Measurements from ENCODE around the gene NCKAP5. TPM values are rescaled to one million over a fixed set of nuclear protein-coding genes. Genes with fewer than 3 reads are reported as not detected.
A peak's percentile ranks its signal among the peaks of the same experiment; 100 is the strongest.
"Not testable (repeated sequence)": the region's sequence is repeated elsewhere in the genome, so short reads cannot be mapped to it uniquely, and the experiment has no call there.

NCKAP5 gene
- total RNA-seq, 1 donor from 2014 or later: 3.9 TPM

DNA sequence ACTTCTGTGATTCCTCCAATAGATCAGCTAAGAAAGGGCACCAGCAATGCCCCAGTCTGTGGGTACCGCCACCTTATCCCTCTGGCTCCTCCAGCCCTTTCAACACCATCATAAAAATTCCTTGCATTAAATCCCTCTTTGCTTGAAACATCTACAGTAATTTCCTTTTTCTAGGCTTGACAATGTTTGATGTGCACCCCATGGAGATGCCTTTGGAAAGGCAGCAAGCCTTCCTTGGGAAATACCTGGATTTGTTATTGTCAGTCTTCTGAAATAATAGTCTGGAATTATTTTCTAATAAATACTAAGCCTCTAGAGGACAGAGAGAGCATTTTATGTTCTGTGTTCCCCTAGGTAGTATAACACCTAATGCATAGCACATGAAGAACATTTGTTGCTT lies 46.1 kb downstream of the NCKAP5 start:
- no peak for DNase-seq (ENCODE audit: low spot score)

DNA sequence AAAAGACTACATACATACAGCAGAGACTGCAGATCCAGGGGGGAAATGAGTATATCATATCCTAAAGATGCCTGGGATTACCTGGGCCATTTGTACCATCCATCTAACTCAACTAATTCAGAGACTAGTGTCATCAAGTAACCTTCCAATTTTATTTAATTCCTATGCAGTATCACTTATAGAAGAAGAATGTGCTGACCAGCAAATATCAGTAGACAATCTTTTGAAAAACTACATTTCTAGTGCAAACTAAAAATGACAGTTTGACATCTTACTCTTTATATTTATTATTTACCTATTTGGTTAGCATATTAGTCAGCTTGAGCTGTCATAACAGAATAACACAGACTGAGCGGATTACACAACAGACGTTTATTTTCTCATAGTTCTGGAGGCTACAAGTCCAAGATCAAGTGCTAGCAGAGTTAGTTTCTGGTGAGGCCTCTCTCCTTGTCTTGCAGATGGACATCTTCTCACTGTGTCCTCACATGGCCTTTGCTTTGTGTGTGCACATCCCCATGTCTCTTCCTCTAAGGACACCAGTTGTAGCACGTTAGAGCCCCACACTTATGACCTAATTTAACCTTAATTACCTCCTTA lies 47.0 kb downstream of the NCKAP5 start:
- DNase-seq (ENCODE audit: low spot score): no peak

DNA sequence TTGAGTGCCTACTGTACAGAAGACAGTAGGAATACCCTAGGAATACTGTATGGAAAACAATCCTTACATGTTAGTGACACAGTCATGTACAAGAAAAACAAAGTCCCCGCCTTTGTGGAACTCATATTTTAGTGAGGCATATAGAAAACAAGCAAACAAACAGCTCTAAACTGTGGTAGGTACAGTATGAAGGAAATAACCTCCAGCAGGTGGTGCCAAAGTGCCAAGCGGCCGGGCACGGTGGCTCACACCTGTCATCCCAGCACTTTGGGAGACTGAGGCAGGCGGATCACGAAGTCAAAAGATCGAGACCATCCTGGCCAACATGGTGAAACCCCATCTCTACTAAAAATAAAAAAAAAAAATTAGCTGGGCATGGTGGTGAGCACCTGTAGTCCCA lies 48.6 kb downstream of the NCKAP5 start:
- not testable (repeated sequence) for DNase-seq (ENCODE audit: low spot score)

DNA sequence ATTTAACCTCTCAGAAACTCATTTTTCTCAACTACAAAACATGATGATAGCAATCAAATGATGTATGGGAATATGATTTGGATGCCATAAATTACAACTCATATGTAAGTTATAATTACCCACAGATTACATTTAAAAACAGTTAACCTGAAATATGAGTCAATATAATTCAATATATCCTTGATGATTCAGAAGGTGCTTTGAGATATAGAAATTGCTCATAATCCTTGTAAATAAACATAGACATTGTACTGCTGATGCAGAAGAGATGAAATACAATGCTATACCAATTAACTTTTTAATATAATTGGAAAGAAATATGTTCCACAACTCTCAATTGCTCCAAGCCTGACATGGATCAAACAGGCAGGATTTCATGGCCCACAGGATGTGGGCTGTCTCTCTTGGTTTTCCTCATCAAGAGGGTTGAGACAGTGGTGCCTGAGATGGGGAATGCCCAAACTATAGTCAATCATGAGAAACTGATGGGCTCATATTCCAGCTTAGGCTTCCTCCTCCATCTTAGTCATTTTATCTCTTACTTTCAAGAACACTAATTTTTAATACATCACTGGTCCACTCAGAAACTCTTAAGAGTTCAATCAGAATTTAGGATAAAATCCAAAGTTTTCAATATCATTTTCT lies 49.4 kb downstream of the NCKAP5 start:
- no peak for DNase-seq (ENCODE audit: low spot score)

DNA sequence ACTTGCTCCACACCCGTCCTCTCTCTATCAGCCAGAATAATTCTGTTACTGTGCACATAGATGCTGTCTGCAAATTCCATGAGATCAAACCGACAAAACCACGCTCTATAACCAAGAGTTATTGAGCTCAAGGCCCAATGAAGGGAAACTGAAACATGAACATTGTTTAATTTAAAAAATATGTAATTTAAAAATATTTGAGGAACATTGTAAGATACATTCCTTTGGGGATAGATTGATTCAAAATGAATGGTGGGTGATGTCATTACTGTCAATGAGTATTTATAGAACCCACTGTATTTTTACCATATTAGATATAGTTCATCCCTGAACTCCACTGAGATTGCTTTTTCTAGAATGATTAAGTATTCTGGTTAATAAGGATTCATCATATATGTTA lies 50.4 kb downstream of the NCKAP5 start:
- DNase-seq (ENCODE audit: low spot score): no peak

DNA sequence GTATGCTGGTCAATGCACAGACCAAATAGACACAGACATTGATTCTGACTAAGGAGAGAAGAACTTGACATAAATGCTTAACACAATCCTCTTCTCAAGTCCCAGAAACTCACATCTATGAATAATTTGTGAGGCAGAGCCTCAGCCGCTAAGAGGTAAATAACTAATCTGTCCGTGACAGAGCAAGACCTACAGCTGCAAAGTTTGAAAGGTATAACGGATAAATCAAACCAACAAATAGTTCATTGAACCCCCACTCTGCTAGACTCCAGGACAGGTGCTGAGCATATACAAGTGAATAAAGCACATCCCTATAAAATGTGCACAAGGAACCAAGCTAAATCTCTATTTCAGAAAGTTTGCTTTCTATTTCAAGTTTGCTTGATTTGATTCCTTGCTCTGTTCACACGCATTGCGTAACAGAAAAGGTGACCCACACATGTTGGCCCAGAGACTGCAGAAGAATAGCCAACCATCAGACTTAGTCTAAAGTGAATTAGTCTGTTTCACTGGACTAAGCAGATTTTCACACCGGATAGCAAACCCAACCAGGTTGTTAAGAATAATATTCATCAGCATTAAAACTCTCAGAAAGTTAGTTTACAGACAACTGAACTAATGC lies 51.7 kb downstream of the NCKAP5 start:
- DNase-seq (ENCODE audit: low spot score): no peak

DNA sequence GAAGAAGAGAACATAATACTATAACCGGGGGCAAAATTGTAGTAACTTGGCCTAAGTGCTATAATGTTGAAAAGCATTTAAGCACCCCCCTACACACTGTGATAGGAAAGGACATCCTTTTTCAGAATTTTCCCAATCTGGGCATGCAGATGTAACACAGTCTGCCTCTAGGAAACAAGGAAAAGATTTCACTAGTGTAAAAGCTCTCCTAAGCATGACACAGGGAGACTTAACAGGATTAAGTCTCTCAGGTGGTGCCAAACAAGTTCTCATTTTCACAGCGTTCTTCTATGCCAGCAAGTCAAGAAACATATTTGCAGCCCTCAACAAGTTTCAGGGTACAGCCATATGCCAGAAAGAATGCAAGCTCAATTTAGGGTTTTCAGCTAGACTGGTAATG lies 53.0 kb downstream of the NCKAP5 start:
- no peak for DNase-seq (ENCODE audit: low spot score)

DNA sequence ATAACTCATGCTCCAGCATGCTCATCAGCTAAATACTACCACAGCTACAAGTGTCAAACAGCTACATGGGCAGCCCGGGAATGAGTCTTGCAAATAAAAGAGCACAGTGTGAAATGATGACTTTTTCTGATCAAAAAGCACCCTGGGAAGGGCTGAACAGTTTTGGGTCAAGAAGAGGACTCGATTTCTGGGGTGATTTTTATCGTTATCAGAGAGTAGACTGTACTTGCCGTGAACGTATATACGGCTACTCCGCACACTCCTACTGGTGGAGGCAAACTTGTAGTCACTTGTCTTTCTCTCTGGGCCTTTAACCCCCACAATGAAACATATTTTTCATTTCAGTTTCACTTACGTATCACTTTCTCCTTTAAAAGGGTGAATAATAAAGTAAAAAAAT lies 54.4 kb downstream of the NCKAP5 start:
- no peak for DNase-seq (ENCODE audit: low spot score)

DNA sequence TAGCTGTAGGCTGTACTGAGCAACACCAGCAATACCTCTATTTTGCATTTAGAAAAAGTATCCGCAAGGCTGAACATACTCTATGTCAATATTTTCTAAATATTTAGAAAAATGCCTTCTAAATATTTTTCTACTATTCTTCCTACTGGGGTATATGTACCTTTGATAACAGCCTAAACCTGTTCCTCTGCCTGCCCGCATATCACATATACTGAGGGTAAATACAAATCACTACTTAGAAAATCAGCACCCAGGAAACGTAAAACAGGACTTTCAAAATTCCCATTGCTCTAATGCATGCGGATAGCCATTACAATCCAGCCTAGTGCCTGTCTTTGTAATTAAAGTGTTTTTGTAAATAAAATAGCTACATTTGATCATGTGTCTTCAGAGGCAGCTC lies 56.1 kb downstream of the NCKAP5 start:
- no peak for DNase-seq (ENCODE audit: low spot score)

DNA sequence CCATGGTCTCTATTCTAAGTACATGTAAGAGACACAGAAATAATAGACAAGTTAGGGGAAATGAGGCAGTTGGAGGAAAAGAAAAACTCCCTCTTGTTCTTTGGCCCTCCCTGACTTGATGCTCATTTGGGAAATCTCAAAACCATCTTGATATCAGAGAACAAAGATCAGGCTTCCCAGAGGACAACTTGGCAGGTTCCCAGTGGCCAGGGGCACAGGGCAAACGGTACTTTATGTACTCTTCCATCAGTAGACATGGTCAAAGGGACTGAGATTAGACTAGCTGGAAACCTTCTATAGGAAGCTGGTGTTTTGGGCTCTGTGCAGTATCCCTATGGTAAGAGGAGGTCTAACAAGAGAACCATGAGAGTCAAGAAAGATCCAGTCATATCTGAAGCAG lies 56.6 kb downstream of the NCKAP5 start:
- no peak for DNase-seq (ENCODE audit: low spot score)

DNA sequence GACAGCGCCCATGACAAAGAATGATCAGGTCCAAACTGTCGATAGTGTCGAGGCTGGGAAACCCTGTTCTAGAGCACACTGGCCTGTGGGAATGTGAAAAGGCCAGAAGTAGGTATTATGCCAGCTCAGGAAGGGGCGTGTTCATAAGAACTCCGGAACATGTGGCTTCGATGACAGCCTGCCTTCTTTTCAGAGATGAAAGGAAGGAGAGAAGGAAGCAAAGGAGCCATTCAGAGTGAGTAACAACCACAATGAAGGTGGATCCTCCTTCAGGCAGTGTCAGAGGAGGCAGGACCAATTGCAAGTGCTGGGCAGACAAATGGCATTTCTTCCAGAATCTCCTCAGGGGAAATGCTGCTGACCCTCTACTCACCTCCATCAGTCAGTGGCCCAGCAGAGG lies 58.5 kb downstream of the NCKAP5 start:
- no peak for DNase-seq (ENCODE audit: low spot score)

DNA sequence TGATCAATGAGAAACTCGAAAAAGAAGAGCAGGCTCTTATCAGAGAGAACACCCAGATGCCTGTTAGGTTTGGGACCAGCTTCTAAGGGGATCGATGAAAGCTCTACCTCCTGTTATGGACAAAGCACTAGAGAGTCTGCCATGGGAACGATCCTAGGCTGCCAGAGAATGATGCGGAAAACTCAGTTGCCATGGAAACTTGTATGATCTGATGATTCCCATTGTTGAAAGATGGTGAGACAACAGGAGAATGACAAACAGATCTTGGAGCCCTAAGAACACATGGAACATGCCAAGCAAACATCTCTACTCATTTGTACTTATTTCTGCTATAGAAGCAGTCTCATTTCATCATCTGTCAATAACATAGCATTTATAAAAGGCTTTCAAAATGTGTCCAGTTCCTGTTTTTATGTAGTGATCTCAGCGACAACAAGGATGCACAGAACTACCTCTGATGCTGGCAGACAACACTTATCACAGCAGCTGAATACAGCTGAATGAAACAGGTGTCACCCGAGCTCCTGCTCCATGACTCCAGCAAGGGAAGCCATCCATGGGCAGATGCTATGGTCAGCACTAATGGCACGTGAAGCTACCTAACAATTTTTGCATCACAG lies 59.6 kb downstream of the NCKAP5 start:
- no peak for DNase-seq (ENCODE audit: low spot score)

DNA sequence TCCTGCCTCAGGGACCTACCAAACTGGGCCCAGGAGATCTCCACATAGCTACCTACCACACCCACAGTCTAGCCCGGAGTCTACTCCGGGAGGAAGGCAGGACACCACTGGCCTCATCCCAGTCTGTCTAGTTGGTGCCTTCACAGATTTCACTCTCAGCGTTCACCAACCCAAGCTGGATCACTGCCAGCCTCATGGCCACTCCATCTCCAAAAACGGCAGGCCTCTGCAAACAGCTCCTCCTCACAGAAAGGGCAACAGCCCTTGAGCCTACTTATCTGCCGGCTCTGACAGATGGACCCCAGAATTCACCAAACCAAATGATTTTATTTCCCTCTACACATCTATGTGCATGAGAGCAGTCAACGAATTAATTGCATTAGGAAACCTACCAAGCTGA lies 61.3 kb downstream of the NCKAP5 start:
- DNase-seq (ENCODE audit: low spot score): no peak

DNA sequence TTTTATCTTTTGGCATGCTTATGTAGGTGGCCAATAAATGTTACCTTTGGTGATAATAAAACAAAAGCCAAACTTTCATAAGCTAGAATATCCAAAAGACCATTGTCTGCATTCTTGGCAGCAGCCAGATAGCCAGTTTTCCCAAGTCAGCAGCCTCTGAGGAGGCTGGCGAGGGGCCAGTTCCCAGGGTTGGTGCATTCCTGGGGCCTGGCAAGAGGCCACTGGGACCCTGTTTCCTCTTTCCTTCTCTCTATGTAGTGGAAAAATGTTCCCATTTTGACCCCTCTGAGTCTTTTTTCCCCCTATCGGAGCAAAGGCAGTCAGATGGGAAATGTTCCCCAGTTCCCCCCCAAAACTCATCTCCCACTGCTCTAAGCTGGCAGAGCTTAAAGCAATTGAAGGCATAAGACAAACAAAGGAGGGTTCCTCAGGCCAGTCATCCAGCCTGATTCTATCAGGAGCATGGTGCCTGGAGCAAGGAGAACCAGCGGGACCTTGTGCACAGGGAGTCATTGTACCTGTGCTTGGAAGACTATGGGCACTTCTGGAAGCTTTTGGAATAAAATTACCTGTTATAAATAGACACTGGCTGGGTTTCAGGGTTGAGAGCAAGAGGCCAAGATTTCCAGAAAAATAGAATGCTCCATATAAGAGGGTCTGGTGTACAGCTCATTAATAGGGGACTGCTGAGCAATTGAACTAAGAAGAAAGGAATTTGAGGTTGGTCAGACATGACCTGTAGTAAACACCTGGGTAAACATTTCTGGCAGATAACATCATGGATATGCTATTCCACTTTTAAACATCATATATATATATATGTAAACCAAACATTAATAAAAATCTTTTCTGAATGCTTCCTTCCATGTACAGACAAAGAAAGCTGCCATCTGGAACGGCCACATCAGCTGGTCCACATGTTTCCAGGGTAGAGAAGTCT lies 63.4 kb downstream of the NCKAP5 start:
- DNase-seq (ENCODE audit: low spot score): peak; percentile 53

DNA sequence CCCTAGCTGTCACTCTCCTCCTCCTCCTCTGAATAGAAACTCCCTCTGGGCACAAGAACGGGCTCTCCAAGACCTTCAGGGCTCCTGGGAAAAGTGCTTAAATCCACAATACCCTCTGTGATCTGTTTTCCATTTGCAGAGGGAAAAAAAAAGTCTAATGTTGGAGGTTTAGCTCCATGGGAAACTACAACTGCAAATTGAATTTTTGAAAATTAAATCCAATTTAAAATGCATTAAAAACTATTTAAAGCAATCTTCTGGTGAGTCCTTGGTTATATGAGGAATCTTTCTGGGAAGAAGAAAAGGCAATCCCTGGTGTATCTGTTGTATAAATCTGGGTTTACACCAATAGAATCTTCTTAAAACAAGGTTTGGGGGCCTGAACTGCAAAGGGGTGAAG lies 64.3 kb downstream of the NCKAP5 start:
- no peak for DNase-seq (ENCODE audit: low spot score)

DNA sequence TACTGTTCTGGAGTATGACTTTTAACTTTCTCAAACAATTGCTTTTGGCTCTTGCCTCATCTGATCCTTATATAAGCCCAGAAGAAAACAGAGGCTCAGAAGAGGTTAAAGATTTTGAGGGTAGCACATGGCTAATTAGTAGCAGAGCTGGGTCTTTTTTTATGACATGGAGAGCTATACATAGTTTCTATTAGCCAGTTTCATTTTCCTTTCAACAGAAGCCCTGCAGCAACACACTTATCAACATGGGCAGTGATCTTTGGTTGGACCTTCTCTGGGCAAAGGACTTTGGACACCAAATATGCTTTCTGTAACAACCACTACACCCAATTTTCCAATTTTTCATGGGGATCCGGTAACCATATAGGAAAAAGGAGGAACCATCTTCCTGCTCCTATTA lies 64.9 kb downstream of the NCKAP5 start:
- DNase-seq (ENCODE audit: low spot score): no peak

DNA sequence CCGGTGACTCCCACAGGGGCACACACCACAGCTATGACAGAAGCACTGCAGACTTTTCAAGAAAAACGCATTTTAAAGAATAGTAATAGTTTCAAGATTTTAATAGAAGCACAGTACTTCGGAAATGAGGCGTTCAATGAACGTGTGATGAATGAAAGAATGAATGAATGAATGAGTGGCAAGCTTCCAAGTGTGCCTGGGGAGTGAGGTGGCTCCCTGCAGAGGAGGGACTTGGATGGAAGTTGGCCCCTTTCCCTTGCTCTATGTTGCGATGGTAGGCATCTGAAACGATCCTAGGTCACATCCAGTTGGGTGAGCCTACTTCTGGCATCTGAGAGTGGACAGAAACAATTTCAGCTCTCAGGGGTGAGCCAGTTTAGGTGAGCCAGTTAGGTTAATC lies 65.6 kb downstream of the NCKAP5 start:
- no peak for DNase-seq (ENCODE audit: low spot score)

DNA sequence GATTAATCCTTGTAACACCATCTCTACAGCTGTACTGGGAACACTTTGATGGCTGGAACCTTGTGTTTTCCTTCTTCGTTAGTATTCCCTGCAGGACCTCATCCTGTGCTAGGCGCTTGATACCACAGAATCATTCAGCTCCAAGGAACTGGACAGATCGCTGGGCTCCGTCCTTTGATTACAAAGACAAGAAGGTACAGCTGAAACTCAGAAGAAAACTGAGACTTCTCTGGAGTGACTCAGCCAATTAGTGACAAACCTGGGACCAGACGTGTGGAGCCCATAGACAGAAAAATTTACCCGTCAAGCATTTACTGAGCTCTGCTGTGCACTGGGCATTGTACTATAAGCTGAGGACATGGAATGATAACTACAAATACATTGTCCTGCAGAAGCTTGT lies 67.3 kb downstream of the NCKAP5 start:
- no peak for DNase-seq (ENCODE audit: low spot score)

DNA sequence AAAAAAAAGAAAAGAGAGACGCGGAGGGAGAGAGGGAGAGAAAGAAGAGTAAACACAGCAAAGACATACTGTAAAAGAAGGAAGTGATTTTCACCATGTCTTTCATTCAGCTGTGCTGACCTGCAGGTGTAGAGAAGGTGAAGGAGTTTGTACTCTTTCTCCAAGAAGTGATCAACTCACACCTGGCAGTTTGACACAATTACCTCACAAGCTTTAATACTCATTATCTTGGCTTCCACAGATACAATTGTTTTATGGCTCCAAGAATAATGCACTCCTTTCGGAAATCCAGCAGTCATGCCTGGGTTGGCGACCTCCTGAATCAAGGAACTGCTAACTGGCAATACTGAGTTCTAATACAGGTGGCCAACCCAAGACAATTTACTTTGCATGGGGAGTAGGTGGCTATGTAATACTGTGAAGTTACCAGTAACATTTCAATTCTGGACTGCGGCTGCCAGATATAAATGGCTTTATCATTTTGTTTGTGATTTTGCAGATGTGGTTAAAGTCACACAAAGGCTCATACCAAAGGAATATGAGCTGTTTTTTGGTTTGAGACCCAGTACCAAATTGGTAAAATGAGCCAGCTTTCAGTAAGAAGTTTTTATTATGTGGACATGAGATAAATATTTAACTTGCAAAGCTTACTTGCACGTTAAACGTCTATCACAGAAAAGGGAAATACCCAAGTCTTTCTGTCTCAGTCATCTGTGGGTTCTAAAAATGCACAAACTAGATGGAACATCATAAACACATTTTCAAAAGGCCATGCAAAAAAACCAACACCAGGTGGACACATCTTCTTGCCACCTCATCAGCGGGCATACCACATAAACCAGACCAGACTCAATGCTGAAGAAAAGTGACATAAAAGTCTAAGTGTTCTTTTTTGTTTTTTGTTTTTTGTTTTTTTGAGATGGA lies 69.3 kb downstream of the NCKAP5 start:
- no peak for DNase-seq (ENCODE audit: low spot score)

DNA sequence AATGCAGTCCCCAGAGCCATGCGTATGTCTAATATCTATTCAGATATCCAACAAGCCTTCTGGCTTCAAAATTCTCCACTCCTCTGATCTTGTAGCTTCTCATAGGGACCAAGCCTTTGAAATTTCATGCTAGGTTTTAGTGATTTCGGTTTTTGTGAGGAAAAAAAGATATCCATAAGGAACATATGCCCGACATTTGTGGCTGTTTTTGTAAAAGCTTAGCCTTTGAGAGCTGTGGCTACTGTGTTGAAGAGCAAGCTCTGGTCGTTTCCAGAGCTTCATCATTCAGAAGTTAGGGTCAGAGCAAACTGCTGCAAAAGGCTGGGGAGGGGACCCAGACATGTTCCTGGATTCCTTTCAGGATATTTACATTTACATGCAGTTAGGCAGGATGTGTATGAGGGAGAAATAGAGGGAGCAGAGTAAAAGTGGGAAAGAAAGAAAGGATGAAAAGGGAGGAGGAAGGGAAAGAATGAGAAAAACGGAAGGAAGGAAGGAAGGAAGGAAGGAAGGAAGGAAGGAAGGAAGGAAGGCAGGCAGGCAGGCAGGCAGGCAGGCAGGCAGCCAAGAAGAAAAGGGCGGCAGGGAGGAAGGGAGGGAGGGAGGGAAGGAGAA lies 70.2 kb downstream of the NCKAP5 start:
- no peak for DNase-seq (ENCODE audit: low spot score)
